ENCODE data around the gene C17orf50.

C17orf50 gene

DNA sequence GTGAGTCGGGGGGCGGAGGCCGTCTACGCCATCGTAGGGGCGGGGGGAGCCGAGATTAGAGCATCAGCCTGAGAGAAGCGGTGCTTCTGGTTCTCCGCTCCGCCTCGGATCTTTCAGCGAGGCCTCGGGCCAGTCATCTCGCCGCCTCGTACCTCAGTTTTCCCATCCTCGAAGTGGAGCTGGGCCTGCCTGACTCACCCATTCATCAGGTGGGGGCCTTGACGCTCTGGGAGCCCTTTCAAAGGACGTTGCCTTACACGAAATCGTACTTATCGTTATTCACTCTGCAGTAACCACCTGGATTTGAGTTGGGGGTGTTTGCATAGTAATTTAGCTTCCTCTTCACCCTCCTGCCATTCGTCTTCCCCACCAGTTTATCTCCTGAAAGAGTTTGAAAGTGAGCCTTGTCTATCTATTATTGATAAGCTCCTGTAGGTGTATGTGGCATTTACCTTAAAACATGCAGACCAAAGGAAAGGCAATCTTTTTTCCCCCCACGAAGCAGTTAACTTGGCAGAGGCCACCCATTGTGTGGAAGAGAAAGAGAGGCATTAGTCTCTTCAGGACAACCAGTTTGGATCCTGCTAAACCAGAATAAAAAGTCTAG is 49.3 kb downstream of the C17orf50 start:
- peak in 1 of 56 donors; percentile 65 for DNase-seq

DNA sequence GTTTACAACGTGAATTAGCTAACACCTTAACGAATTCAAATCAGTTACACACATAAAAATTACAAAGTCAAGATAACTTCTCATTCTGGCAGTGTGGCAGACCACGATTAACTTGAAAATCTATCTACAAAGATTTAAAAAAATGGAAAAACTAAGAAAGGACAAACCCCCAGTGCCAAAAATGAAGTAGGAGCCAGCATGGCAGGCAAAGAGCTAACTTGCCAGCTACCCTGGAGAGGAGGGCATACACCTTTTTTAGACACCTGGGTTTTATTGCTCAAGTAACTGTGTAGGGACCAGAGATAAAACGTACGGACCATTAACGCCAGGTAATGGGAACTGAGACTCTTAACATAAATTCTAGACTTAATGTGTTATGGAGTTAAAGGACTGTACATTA is 51.1 kb downstream of the C17orf50 start:
- DNase-seq = no peak

DNA sequence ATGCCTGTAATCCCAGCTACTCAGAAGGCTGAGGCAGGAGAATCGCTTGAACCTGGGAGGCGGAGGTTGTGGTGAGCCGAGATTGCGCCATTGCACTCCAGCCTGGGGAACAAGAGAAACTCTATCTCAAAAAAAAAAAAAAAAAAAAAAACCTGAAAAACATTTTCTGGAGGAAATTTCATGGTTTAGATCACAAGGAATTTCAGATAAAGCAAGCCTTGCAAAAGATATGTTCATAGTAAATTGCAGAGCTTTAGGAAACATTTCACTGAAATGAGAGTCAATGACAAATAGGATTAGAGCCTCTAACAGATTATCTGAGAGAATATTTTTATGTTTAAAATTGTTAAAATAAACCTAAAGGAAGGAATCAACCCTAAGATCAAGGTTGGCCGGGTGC is 51.8 kb downstream of the C17orf50 start:
- DNase-seq = no peak
